Stimulated activated naive B cell treated with anti-CD40 and anti-IgM and Interleukin-4, amounts not matched to agents 10 μg/mL and 1 μg/mL and 100 μg/mL, for 72 hours (primary cell): ENCODE measurements around the gene LITAFD.
"Not testable (repeated sequence)": the region's sequence is repeated elsewhere in the genome, so short reads cannot be mapped to it uniquely, and the experiment has no call there.

Source experiments
- ATAC-seq, 2 donors: fragments of 150-1000 bp; cut with Tn5 transposase; replicated peaks; 2 replicates each; pipeline ENCODE4 v1.10.0; 2021; ENCODE audit warnings: moderate library complexity in 1 of 2
- DNase-seq: peaks from one replicate; pipeline ENCODE4 v3.0.0; 2021
- H3K27ac Mint-ChIP-seq: one replicate; pipeline ENCODE4 v1.8.0; 2022; ENCODE audit warnings: mild to moderate bottlenecking, mixed read lengths
- H3K27me3 Mint-ChIP-seq, 2 donors: one replicate each; pipeline ENCODE4 v1.8.0; 2022; ENCODE audit warnings: mixed read lengths in 2 of 2
- H3K36me3 Mint-ChIP-seq, 2 donors: one replicate each; pipeline ENCODE4 v1.8.0; 2022; ENCODE audit warnings: mixed read lengths in 2 of 2, mild to moderate bottlenecking in 1 of 2
- H3K4me1 Mint-ChIP-seq, 2 donors: one replicate each; pipeline ENCODE4 v1.8.0; 2022; ENCODE audit warnings: mixed read lengths in 2 of 2, mild to moderate bottlenecking in 1 of 2
- H3K4me3 Mint-ChIP-seq, 2 donors: one replicate each; pipeline ENCODE4 v1.8.0; 2022; ENCODE audit warnings: mild to moderate bottlenecking in 2 of 2, mixed read lengths in 2 of 2, moderate library complexity in 1 of 2
- H3K9me3 Mint-ChIP-seq, 2 donors: one replicate each; pipeline ENCODE4 v1.8.0; 2022; ENCODE audit warnings: mixed read lengths in 2 of 2, mild to moderate bottlenecking in 1 of 2

The LITAFD gene

DNA sequence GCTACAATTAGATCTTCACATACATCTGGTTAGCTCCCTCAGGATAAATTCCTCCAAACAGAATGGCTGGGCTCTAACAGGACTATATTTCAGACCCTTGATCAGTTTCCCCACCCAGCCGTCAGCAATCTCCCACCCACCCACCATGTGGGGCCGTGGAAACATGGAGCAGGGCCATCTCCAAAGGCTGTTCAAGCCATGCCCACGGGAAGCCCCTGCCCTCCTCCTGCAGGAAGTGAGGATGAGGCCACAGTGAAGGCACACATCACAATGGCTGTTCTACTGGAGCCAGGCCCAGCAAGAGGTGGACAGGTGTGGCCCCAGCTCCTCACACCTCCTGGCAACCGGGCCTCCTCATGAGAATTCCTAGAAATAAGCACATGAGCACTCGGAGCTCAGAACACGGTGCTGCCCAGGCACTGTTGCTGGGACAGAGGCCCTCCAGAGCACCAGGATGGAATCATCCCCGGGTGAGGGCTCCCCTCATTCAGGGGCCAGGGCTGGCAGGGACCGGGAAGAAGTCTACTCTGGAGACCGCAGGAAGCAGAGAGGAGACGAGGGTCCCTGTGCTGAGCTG is at the start of gene LITAFD:
TSS of gene LITAFD (plus strand) at position 311 of the 577 bp plus-strand sequence. CDS start 2,005 bp downstream, outside the sequence.
- Mint-ChIP-seq H3K27ac (peak within 1 kb of the TSS; percentile 52), H3K36me3 (peaks cover 4 to 14% of the 10 kb centered on the region in 2 donors), H3K27me3 (peaks cover 6 to 10% of the 10 kb centered on the region in 2 donors), H3K4me1 (peaks cover 25 to 38% of the 10 kb centered on the region in 2 donors), H3K9me3 (no peaks in the 10 kb centered on the region), H3K4me3 (no peak within 1 kb of the TSS)
- no peak for DNase-seq
- no peak for ATAC-seq

DNA sequence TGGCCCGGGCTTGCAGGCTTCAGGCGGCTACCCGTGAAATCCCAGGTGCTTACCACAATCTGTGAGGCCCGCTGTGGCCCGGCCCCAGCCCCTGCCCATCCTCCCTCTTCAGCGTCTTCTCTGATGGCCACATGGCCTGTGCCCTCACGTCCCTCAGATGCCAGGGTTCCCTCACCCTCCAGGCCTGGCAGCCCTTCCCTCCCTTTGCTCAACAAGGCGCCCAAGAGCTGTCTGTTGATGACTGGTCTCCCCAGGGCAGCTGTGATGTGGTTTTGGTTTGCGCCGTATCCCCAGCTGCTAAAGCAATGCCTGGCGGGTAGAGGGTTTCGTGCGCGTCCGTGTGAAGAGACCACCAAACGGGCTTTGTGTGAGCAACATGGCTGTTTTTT is 49.4 kb upstream of the LITAFD start:
- no peaks in the 10 kb centered on the region for H3K27me3 Mint-ChIP-seq
- no peak for DNase-seq
- H3K4me3 Mint-ChIP-seq, result no peak overlapping the region
- ATAC-seq, result no peak
- peaks cover 13 to 26% of the 10 kb centered on the region in 2 donors for H3K4me1 Mint-ChIP-seq
- no peak overlapping the region for H3K27ac Mint-ChIP-seq
- H3K36me3 Mint-ChIP-seq, result peaks cover 36 to 57% of the 10 kb centered on the region in 2 donors
- H3K9me3 Mint-ChIP-seq, result no peaks in the 10 kb centered on the region

DNA sequence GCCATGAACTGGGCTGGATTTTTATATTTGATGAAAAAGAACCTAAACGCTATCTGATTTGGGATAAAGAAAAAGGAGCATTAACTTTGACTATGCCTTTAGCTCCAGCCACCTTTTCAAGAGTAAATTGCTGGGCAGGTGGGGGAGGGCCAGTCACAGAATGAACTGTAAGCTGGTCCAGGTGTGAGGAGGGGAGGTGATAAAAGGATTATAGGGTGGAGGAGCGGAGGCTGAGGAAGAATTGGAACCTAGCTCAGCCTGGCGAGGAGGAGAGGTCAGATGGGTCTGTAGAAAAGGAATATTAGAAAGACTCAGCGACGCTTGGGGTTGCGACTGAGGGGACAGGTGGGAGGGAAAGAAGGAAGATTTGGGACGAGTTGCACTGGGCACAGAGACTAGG is 45.4 kb upstream of the LITAFD start:
- H3K27me3 Mint-ChIP-seq, DNase-seq, ATAC-seq, H3K9me3 Mint-ChIP-seq, H3K4me3 Mint-ChIP-seq, H3K27ac Mint-ChIP-seq: not testable (repeated sequence)
- peaks cover 11 to 21% of the 10 kb centered on the region in 2 donors for H3K4me1 Mint-ChIP-seq
- peaks cover 7 to 23% of the 10 kb centered on the region in 2 donors for H3K36me3 Mint-ChIP-seq

DNA sequence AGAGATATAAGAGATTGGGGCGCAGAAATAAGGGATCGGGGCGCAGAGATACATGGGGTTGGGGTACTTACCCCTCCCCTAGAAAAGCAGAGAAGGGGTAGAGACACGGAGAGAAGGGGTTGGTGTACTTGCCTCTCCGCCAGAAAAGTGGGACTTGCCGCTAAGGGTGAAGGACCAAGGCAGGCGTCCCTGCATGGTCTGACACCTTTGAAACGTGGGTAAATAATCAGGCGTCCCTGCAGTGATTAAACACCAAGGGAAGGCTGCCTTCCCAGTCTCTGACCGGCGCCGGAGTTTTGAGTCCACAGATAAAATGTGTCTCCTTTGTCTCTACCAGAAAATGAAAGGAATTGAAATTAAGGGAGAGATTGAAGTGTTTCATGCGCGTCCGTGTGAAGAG is 44.6 kb upstream of the LITAFD start:
- ATAC-seq, H3K27me3 Mint-ChIP-seq, H3K9me3 Mint-ChIP-seq, DNase-seq, H3K4me3 Mint-ChIP-seq, H3K27ac Mint-ChIP-seq: not testable (repeated sequence)
- peaks cover 8 to 25% of the 10 kb centered on the region in 2 donors for H3K36me3 Mint-ChIP-seq
- H3K4me1 Mint-ChIP-seq, result peaks cover 13 to 14% of the 10 kb centered on the region in 2 donors

DNA sequence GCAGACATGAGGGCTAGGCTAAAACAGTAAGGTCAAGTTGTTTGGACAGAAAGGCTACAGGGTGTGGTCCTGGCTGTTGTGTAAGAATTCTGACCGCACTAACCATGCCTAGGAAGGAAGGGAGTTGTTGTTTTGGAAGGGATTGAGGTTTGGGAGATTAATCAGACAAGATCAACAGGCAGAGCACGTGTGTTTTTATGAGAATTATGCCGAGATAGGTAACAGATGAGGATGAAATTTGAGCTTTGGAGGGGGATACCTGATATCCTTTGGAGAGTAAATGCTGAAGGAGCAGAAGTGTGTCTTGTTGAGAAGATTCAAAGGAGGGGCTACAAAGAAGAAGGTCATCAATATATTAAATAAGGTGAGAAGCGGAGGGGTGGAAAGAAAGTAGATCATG is 40.1 kb upstream of the LITAFD start:
- peaks cover 16 to 18% of the 10 kb centered on the region in 2 donors for H3K4me1 Mint-ChIP-seq
- peaks cover 28 to 39% of the 10 kb centered on the region in 2 donors for H3K36me3 Mint-ChIP-seq
- H3K27ac Mint-ChIP-seq, H3K9me3 Mint-ChIP-seq, ATAC-seq, DNase-seq, H3K27me3 Mint-ChIP-seq, H3K4me3 Mint-ChIP-seq: not testable (repeated sequence)

DNA sequence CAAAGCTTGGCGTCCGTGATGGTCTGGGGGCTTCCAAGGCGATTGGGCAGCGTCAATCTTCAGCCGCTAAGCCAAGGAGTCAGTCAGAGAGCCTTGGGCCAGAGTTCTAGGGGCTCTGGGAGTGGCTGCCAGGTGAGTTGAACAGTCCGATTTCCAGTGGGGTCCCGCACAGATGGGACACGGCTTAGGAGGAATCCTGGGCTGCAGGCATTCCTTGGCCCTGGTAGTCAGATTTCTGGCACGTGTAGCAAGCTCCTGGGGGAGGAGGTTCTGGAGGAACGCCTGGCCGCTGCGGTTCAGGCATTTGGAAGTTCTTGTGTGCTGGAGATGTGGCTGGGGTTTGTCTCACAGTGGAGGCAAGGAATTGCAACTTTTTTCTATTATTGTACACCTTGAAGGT is 38.9 kb upstream of the LITAFD start:
- not testable (repeated sequence) for H3K9me3 Mint-ChIP-seq, ATAC-seq, H3K27me3 Mint-ChIP-seq, H3K4me3 Mint-ChIP-seq, H3K27ac Mint-ChIP-seq, DNase-seq
- H3K4me1 Mint-ChIP-seq, result peaks cover 16 to 18% of the 10 kb centered on the region in 2 donors
- peaks cover 32 to 39% of the 10 kb centered on the region in 2 donors for H3K36me3 Mint-ChIP-seq

DNA sequence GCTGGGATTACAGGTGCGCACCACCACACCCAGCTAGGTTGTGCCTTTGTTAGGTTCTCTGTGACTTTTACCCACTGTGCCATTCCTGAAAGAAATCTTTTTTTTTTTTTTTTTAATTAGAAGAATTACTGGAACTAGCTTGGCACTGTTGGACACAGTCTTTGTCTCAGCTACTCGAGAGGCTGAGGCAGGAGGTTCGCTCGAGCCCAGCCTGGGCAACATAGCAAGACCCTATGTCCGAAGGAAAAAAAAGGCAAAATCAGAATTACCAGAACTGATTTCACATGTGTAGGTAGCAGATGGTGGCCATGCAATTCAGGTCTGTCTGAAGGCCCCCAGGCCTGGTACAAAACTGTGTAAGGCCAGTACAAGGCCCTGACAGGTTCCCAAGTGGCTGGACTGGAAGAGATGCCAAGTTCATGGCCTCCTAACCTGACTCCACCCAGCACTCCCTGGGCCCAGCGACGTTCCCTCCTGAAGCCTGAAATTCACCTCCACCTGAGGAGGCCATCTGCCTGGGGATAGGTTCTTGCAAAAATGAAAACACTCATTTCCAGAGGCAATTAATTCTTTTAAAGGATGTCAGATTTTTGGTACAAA is 36.4 kb upstream of the LITAFD start:
- ATAC-seq (no peak), DNase-seq (no peak)
- Mint-ChIP-seq H3K27ac (no peak overlapping the region), H3K9me3 (no peaks in the 10 kb centered on the region), H3K4me1 (peaks cover 33 to 35% of the 10 kb centered on the region in 2 donors), H3K36me3 (peaks cover 41 to 57% of the 10 kb centered on the region in 2 donors), H3K4me3 (no peak overlapping the region), H3K27me3 (no peaks in the 10 kb centered on the region)

DNA sequence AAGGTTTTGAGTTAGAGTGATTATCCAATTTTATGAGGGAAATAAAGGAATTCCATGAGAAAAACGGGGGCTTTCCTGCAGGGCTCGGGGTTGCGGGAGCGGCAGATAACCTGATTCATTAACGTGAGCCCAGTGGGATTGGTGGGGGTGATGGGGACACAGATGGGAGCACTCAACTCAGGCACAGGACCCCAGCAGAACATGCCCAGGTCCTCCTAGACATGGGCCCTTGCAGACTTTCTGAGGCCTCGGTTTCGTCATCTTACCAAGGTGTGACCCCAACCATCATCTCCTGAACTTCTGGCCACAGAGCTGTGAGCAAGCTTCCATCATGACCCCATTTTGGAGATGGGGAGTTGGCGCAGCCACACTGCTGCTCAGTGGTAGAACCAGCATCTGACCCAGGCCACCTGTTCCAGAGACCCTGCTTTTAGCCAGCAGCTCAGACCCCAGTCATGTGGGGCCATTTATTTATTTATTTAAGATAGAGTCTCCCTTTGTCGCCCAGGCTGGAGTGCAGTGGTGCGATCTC is 35.7 kb upstream of the LITAFD start:
- ATAC-seq (no peak), DNase-seq (no peak)
- H3K4me3 Mint-ChIP-seq, result no peak overlapping the region
- H3K4me1 Mint-ChIP-seq, result peaks cover 35 to 36% of the 10 kb centered on the region in 2 donors
- H3K27ac Mint-ChIP-seq, result no peak overlapping the region
- H3K9me3 Mint-ChIP-seq, result no peaks in the 10 kb centered on the region
- H3K36me3 Mint-ChIP-seq, result peaks cover 41 to 61% of the 10 kb centered on the region in 2 donors
- H3K27me3 Mint-ChIP-seq, result no peaks in the 10 kb centered on the region

DNA sequence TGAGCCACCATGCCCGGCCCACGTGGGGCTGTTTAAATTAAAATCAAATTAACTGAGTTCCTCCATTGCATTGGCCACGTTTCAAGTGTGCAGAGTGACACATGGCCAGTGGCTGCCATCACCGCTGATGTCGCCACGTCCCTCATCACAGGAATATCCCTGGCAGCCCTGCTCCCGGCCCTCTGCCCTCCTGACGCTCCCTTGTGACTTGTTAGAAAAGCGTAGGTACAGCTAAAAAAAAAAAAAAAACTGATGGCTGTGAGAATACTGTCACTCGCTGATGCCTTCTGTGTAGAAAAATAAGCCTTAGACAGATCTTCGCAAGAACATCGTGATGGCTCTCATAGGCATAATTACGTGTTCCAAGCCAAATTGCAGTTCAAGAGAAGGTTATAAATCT is 35.0 kb upstream of the LITAFD start:
- H3K27ac Mint-ChIP-seq, result peak overlapping the region; percentile 48

DNA sequence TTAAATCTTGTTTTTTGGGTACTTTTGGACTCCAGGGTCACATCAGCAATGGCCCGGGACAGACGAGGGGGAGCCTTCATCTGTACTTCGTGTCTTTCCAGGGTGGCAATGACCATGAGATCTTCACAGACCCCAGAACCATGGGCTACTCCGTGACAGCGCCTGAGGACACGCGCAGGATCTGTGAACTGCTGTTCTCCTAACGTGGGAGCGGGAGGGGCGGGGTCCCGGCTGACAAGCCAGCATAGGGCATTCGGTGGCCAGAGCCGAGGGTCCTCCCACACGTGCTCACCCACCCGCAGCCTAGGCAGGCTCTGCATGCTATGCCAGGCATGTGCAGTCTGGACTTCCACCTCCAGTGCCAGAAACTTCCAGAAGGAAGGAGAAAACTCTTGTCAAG is 34.5 kb upstream of the LITAFD start:
- H3K9me3 Mint-ChIP-seq, result no peaks in the 10 kb centered on the region
- H3K4me3 Mint-ChIP-seq, result no peak overlapping the region
- DNase-seq, result no peak
- ATAC-seq, result no peak
- peaks cover 31 to 36% of the 10 kb centered on the region in 2 donors for H3K4me1 Mint-ChIP-seq
- H3K27me3 Mint-ChIP-seq, result no peaks in the 10 kb centered on the region
- peak overlapping the region; percentile 48 for H3K27ac Mint-ChIP-seq
- peaks cover 38 to 61% of the 10 kb centered on the region in 2 donors for H3K36me3 Mint-ChIP-seq

More for the DNA sequence above, 35.0 kb upstream of the LITAFD start:
- ATAC-seq (no peak), DNase-seq (no peak)
- Mint-ChIP-seq H3K27me3 (no peaks in the 10 kb centered on the region), H3K9me3 (no peaks in the 10 kb centered on the region), H3K36me3 (peaks cover 41 to 61% of the 10 kb centered on the region in 2 donors), H3K4me3 (no peak overlapping the region), H3K4me1 (peaks cover 36% of the 10 kb centered on the region in 2 donors)

DNA sequence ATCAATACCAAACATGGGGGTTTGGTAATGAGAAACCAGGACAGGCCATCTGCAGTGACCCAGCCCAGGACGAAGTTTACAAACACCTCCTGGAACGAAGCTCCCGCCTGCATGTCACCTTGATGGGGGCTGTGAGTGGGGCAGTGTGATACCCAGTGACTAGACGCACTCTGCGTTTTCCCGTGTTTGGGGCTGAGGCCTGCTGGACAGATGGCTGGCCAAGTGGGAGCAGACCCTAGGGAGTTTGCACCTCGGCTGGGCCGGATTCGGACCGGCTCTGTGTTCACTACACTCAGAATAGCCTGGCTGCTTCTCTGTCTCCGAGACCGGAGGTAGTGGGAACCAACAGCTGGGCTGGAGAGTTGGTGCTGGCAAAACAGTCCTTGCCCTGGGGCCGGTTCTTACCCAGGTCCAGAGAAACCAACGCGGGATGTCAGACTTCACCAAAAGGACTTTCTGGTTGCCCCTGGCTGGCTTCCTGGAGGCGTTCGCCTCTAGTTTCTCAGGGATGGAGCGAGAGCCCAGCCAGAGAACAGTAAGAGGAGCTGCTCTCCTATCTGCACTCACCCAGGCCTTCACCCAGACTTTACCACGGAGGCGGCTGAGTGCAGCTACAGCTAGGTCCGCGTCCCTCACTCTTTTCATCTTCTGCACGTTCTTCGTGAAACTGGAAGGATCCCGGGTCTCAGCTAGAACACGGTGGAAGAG is 33.8 kb upstream of the LITAFD start:
- ATAC-seq (no peak), DNase-seq (no peak)
- Mint-ChIP-seq H3K9me3 (no peaks in the 10 kb centered on the region), H3K27me3 (no peaks in the 10 kb centered on the region), H3K27ac (no peak overlapping the region), H3K4me1 (peaks cover 31 to 36% of the 10 kb centered on the region in 2 donors), H3K4me3 (no peak overlapping the region), H3K36me3 (peaks cover 39 to 61% of the 10 kb centered on the region in 2 donors)

DNA sequence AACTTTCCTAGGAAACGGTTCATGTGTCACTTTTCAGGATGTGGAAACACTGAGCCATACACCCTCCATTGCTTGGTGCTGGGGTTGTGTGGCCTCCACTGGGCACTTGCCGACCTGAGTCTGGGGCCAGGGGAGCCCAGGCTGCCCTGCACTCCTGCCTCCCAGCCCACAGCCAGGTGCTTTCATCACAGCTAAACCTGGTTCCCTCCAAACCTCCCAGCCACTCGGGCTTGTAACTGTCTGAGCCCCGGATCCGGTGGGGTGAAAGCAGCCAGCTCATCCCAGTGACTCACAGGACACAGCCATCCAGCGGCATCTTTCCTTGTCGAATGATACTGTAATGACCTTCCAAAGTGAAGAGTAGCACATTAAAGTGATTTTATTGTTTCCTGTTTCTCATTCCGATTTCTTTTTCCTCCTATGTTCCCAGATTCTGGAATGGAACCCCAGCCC is 33.2 kb upstream of the LITAFD start:
- ATAC-seq (no peak), DNase-seq (no peak)
- Mint-ChIP-seq H3K27me3 (no peaks in the 10 kb centered on the region), H3K4me1 (peaks cover 30 to 31% of the 10 kb centered on the region in 2 donors), H3K36me3 (peaks cover 34 to 57% of the 10 kb centered on the region in 2 donors), H3K27ac (peak overlapping the region; percentile 85), H3K4me3 (no peak overlapping the region), H3K9me3 (no peaks in the 10 kb centered on the region)

DNA sequence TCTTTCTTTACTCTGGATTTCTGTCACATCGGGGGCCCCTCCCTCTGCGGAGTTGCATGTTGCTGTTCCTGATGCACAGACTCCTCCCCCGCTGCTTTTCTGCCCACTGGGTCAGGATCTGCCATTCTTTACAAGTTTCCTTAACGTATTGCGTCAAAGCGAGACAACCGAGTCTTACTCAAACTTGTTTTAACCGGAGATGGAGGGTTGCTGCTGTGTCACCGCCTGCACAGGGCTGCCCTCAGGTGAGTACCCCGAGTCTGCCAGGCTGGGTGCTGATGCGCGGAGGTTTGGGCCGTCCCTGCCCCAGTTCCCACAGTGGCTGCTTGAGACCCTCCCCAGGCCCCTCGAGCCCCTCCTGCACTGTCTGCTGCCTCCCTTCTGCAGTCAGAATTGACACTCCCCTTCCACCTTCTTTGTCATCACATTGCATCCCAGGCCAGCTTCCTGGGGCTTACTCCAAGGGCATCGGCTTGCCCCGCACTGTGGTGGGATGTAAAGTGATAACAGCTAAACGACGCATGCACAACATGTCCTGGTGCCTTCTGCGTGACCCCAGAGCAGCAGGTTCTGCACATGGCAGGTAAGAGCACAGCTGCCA is 32.6 kb upstream of the LITAFD start:
- ATAC-seq, result no peak
- Mint-ChIP-seq H3K4me3 (peak overlapping the region in 1 of 2 donors; percentile 30), H3K27me3 (no peaks in the 10 kb centered on the region), H3K36me3 (peaks cover 29 to 51% of the 10 kb centered on the region in 2 donors), H3K9me3 (no peaks in the 10 kb centered on the region), H3K4me1 (peaks cover 25 to 29% of the 10 kb centered on the region in 2 donors), H3K27ac (peak overlapping the region; percentile 85)
- no peak for DNase-seq

DNA sequence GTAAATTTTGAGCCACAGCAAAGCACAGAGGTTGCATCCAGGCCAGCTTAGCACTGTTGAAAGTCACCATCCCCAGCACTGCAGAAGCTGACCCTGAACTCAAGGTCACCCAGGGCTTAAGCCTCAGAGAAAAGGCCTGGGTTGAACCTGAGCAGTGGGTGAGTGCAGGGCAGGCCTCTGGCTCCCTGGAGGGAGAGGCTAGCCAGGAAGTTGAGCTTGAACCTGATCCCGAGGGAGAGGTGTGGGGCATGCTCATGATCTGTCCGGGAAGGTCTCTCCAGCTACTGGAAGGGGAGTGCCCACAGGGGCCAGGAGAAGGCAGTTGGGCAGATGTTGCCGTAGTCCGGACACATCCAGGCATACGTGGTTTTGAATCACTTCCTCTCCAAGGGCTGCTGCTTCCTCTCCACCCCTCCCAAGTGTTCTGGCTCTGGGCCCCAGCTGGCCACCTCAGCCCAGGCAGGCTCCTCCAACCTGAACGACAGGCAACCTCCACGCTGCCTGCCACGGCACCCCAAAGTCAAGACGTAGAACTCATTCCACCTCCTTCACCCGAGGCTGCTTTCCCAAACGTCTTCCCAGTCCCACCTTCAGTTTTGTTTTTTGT is 31.8 kb upstream of the LITAFD start:
- no peaks in the 10 kb centered on the region for H3K27me3 Mint-ChIP-seq
- no peak overlapping the region for H3K4me3 Mint-ChIP-seq
- DNase-seq (no peak), ATAC-seq (peak; percentile 57 to 64)
- H3K9me3 Mint-ChIP-seq, result no peaks in the 10 kb centered on the region
- H3K27ac Mint-ChIP-seq, result peak overlapping the region; percentile 85
- peaks cover 25 to 26% of the 10 kb centered on the region in 2 donors for H3K4me1 Mint-ChIP-seq
- H3K36me3 Mint-ChIP-seq, result peaks cover 27 to 50% of the 10 kb centered on the region in 2 donors
